Measurements from ENCODE around the gene ZNF407.

GRCh38 chr18:74878267-74878666 lies 280.6 kb downstream of the ZNF407 start:
- TF ChIP-seq TSHZ2 (CRISPR knock-in tag; IDR thresholded peaks at IDR 0.05) (no peak), CSDC2 (CRISPR knock-in tag; IDR thresholded peaks at IDR 0.05) (no peak), ZFP30 (CRISPR knock-in tag; IDR thresholded peaks at IDR 0.05) (no peak), PATZ1 (CRISPR knock-in tag; IDR thresholded peaks at IDR 0.05; ENCODE audit: borderline replicate concordance) (no peak)
